H9 (cell line): Measurements from ENCODE around the gene THSD4. TPM values are rescaled to one million over a fixed set of nuclear protein-coding genes. Genes with fewer than 3 reads are reported as not detected.

Experiments
- DNase-seq: peaks from one replicate; pipeline ENCODE4 v3.0.0-alpha.2; 2017
- H2AFZ ChIP-seq: one replicate; pipeline ENCODE4 v1.6.1; 2013; ENCODE audit warnings: mild to moderate bottlenecking, low read length, control low read depth, moderate library complexity
- H2AK5ac ChIP-seq: 2 replicates; pipeline ENCODE4 v1.6.1; 2013; ENCODE audit warnings: low read length, control low read depth, mixed read lengths; ENCODE audit not compliant: insufficient read length
- H2BK120ac ChIP-seq: one replicate; pipeline ENCODE4 v1.6.1; 2013; ENCODE audit warnings: low read depth, mild to moderate bottlenecking, low read length, control low read depth, inconsistent platforms; ENCODE audit not compliant: poor library complexity, severe bottlenecking
- H2BK12ac ChIP-seq: 2 replicates; pipeline ENCODE4 v1.6.1; 2013; ENCODE audit warnings: low read length, control low read depth, mixed read lengths, low read depth; ENCODE audit not compliant: insufficient read length
- H2BK15ac ChIP-seq: 2 replicates; pipeline ENCODE4 v1.6.1; 2013; ENCODE audit warnings: low read depth, low read length, control low read depth
- H2BK20ac ChIP-seq: one replicate; pipeline ENCODE4 v1.6.1; 2013; ENCODE audit warnings: low read depth, mild to moderate bottlenecking, low read length, control low read depth, inconsistent platforms; ENCODE audit not compliant: poor library complexity, severe bottlenecking
- H2BK5ac ChIP-seq: 2 replicates; pipeline ENCODE4 v1.6.1; 2013; ENCODE audit warnings: low read length, control low read depth, mixed read lengths; ENCODE audit not compliant: insufficient read length
- H3K14ac ChIP-seq: 2 replicates; pipeline ENCODE4 v1.6.1; 2013; ENCODE audit warnings: low read length, control low read depth; ENCODE audit not compliant: insufficient read depth
- H3K18ac ChIP-seq: 2 replicates; pipeline ENCODE4 v1.6.1; 2013; ENCODE audit warnings: low read depth, mild to moderate bottlenecking, mixed read lengths, low read length, control low read depth; ENCODE audit not compliant: insufficient read length
- H3K23ac ChIP-seq: 2 replicates; pipeline ENCODE4 v1.6.1; 2013; ENCODE audit warnings: low read length, control low read depth, mixed read lengths, low read depth; ENCODE audit not compliant: insufficient read length
- H3K23me2 ChIP-seq: 2 replicates; pipeline ENCODE4 v1.6.1; 2013; ENCODE audit warnings: low read depth, mild to moderate bottlenecking, mixed read lengths, low read length, control low read depth; ENCODE audit not compliant: insufficient read length, poor library complexity, severe bottlenecking
- H3K27ac ChIP-seq: 2 replicates; pipeline ENCODE4 v1.5.1; 2013; ENCODE audit warnings: low read length, control low read depth, mixed read lengths, low read depth; ENCODE audit not compliant: insufficient read length
- H3K27me3 ChIP-seq: 2 replicates; pipeline ENCODE4 v1.6.1; 2013; ENCODE audit warnings: low read length, control low read depth, inconsistent platforms; ENCODE audit not compliant: insufficient read depth
- H3K4ac ChIP-seq: 2 replicates; pipeline ENCODE4 v1.6.1; 2013; ENCODE audit warnings: low read depth, mild to moderate bottlenecking, control low read depth, inconsistent platforms, low read length, moderate library complexity
- H3K4me1 ChIP-seq: 2 replicates; pipeline ENCODE4 v1.6.1; 2013; ENCODE audit warnings: low read length, control low read depth, inconsistent platforms; ENCODE audit not compliant: insufficient read depth
- H3K4me2 ChIP-seq: 2 replicates; pipeline ENCODE4 v1.6.1; 2013; ENCODE audit warnings: low read length, control low read depth, mixed read lengths; ENCODE audit not compliant: insufficient read length, insufficient read depth
- H3K56ac ChIP-seq: 2 replicates; pipeline ENCODE4 v1.6.1; 2013; ENCODE audit warnings: low read depth, mild to moderate bottlenecking, mixed read lengths, low read length, control low read depth; ENCODE audit not compliant: insufficient read length
- H3K79me1 ChIP-seq: 2 replicates; pipeline ENCODE4 v1.6.1; 2013; ENCODE audit warnings: low read depth, mild to moderate bottlenecking, moderate library complexity, low read length, control low read depth, inconsistent platforms; ENCODE audit not compliant: insufficient read depth, poor library complexity, severe bottlenecking
- H3K79me2 ChIP-seq: 2 replicates; pipeline ENCODE4 v1.6.1; 2013; ENCODE audit warnings: low read length, control low read depth, inconsistent platforms; ENCODE audit not compliant: insufficient read depth
- H3K9ac ChIP-seq: 2 replicates; pipeline ENCODE4 v1.6.1; 2013; ENCODE audit warnings: low read length, control low read depth, mixed read lengths; ENCODE audit not compliant: insufficient read length; ENCODE audit errors: extremely low read depth
- H3K9me3 ChIP-seq: one replicate; pipeline ENCODE4 v1.6.1; 2013; ENCODE audit warnings: low read depth, low read length, inconsistent platforms; ENCODE audit not compliant: control insufficient read depth
- H3T11ph ChIP-seq: one replicate; pipeline ENCODE4 v1.6.1; 2013; ENCODE audit warnings: mild to moderate bottlenecking, low read length, control low read depth, inconsistent platforms
- H4K20me1 ChIP-seq: one replicate; pipeline ENCODE4 v1.6.1; 2013; ENCODE audit not compliant: control insufficient read depth, insufficient read length, insufficient read depth
- H4K5ac ChIP-seq: 2 replicates; pipeline ENCODE4 v1.6.1; 2013; ENCODE audit warnings: low read depth, mild to moderate bottlenecking, mixed read lengths, low read length, control low read depth; ENCODE audit not compliant: insufficient read length
- H4K8ac ChIP-seq: replicated peaks from 2 replicates; pipeline ENCODE4 v1.6.1; 2013; ENCODE audit warnings: low read length, control low read depth, mixed read lengths, low read depth; ENCODE audit not compliant: insufficient read length
- H4K91ac ChIP-seq: 2 replicates; pipeline ENCODE4 v1.6.1; 2013; ENCODE audit warnings: low read depth, mild to moderate bottlenecking, moderate library complexity, mixed read lengths, low read length, control low read depth; ENCODE audit not compliant: insufficient read length
- H3K27ac Mint-ChIP-seq, 3 experiments: 2 replicates in 2 of 3; 3 replicates in 1 of 3; pipeline ENCODE4 v1.8.0; 2020 to 2021; ENCODE audit warnings: mixed read lengths in 3 of 3, mild to moderate bottlenecking in 1 of 3, moderate library complexity in 1 of 3
- H3K27me3 Mint-ChIP-seq: 2 replicates; pipeline ENCODE4 v1.8.0; 2021; ENCODE audit warnings: low read depth, mild to moderate bottlenecking, moderate library complexity, mixed read lengths
- H3K36me3 Mint-ChIP-seq, 3 experiments: 2 replicates in 2 of 3; 3 replicates in 1 of 3; pipeline ENCODE4 v1.8.0; 2020 to 2021; ENCODE audit warnings: low read depth in 3 of 3, mixed read lengths in 3 of 3; ENCODE audit not compliant: insufficient read depth in 1 of 3
- H3K4me1 Mint-ChIP-seq, 2 experiments: 2 replicates each; pipeline ENCODE4 v1.8.0; 2020; ENCODE audit warnings: mixed read lengths in 2 of 2
- H3K4me3 Mint-ChIP-seq, 2 experiments: 2 replicates in 1 of 2; 3 replicates in 1 of 2; pipeline ENCODE4 v1.8.0; 2020 to 2021; ENCODE audit warnings: mild to moderate bottlenecking in 2 of 2, mixed read lengths in 2 of 2, moderate library complexity in 1 of 2
- H3K9me3 Mint-ChIP-seq, 2 experiments: 2 replicates in 1 of 2; 3 replicates in 1 of 2; pipeline ENCODE4 v1.8.0; 2020; ENCODE audit warnings: mild to moderate bottlenecking in 2 of 2, mixed read lengths in 2 of 2, moderate library complexity in 1 of 2
- CTCF ChIP-seq: fragments of 200-600 bp; sonication (generic); conservative IDR thresholded peaks from 3 replicates; pipeline ENCODE4 v1.8.0; 2021; ENCODE audit warnings: antibody characterized with exemption, mild to moderate bottlenecking
- total RNA-seq: library from RNA; stranded (reverse); gene quantifications from 2 replicates; pipeline ENCODE4 v1.2.1, GENCODE V29; 2021

The THSD4 gene
- total RNA-seq, 1 experiment from 2014 or later, result 5.5 TPM

GRCh38 chr15:71182522-71182921 lies 67.3 kb downstream of the THSD4 start:
- no peaks in the 10 kb centered on the region for H3K27me3 ChIP-seq
- H3K4me3 Mint-ChIP-seq, result no peak overlapping the region
- peaks cover 3% of the 10 kb centered on the region in 2 experiments; a peak in 2 of 5 replicates for H3K9me3 Mint-ChIP-seq
- peaks cover 6% of the 10 kb centered on the region; the same call in 1 of the 2 replicates for H3K4me1 ChIP-seq
- no peak overlapping the region for H2BK20ac ChIP-seq
- no peaks in the 10 kb centered on the region for H3K9me3 ChIP-seq
- H2BK15ac ChIP-seq, result no peak overlapping the region
- DNase-seq, result no peak
- H4K91ac ChIP-seq, result no peak overlapping the region
- H2BK5ac ChIP-seq, result no peak overlapping the region
- H3K23me2 ChIP-seq, result no peaks in the 10 kb centered on the region
- no peaks in the 10 kb centered on the region for H3K79me2 ChIP-seq
- no peak overlapping the region for H2BK120ac ChIP-seq
- H3K27ac ChIP-seq, result no peak overlapping the region
- no peak overlapping the region for H3K4me2 ChIP-seq
- no peaks in the 10 kb centered on the region for H3K27me3 Mint-ChIP-seq
- no peak overlapping the region for H3K23ac ChIP-seq
- no peak overlapping the region for H3K56ac ChIP-seq
- no peak overlapping the region for H2AK5ac ChIP-seq
- peaks cover 0 to 4% of the 10 kb centered on the region in 2 experiments; a peak in 3 of 4 replicates for H3K4me1 Mint-ChIP-seq
- no peak overlapping the region for H3T11ph ChIP-seq
- no peaks in the 10 kb centered on the region for H3K79me1 ChIP-seq
- H3K18ac ChIP-seq, result no peak overlapping the region
- H4K8ac ChIP-seq, result no peak overlapping the region
- H3K36me3 Mint-ChIP-seq, result peaks cover 0 to 9% (median 4%) of the 10 kb centered on the region in 3 experiments; a peak in 4 of 7 replicates
- no peak overlapping the region for H2AFZ ChIP-seq
- no peak overlapping the region for H3K14ac ChIP-seq
- TF ChIP-seq CTCF, result no peak
- no peak overlapping the region for H2BK12ac ChIP-seq
- H3K4ac ChIP-seq, result no peak overlapping the region
- H4K20me1 ChIP-seq, result no peaks in the 10 kb centered on the region
- H3K27ac Mint-ChIP-seq, result no peak overlapping the region
- H4K5ac ChIP-seq, result no peak overlapping the region
- H3K9ac ChIP-seq, result no peak overlapping the region
